HEK293 (cell line): ENCODE data around the gene TANGO2.

ENCODE experiments used
- CTCF ChIA-PET: fragments of 350-600 bp; formaldehyde crosslinking; extraction: SDS; loops from one replicate; lab custom pipeline; 2021; ENCODE audit warnings: antibody characterized with exemption; lab: Yijun Ruan, JAX
- POLR2A ChIA-PET: fragments of 300-600 bp; formaldehyde crosslinking; extraction: SDS; loops from one replicate; lab custom pipeline; 2020; ENCODE audit warnings: antibody characterized with exemption, inconsistent platforms; lab: Yijun Ruan, JAX
- H3K27ac ChIP-seq: fragments of 200-500 bp; sonication (Bioruptor generic); 2 replicates; pipeline ENCODE4 v1.5.1; 2014; ENCODE audit warnings: low read depth, low read length, control low read depth, inconsistent platforms; ENCODE audit errors: extremely low read depth
- H3K36me3 ChIP-seq, 2 experiments: fragments of 200-500 bp in 1 of 2; sonication (Bioruptor generic) in 1 of 2; 1 replicate in 1 of 2; 2 replicates in 1 of 2; pipeline ENCODE4 v1.5.1; 2014 to 2017; ENCODE audit warnings: inconsistent platforms in 2 of 2, low read length in 2 of 2; ENCODE audit not compliant: control insufficient read depth in 2 of 2, insufficient read depth in 1 of 2
- H3K4me1 ChIP-seq: fragments of 200-500 bp; sonication (Bioruptor generic); 2 replicates; pipeline ENCODE4 v1.5.1; 2014; ENCODE audit warnings: mild to moderate bottlenecking, low read length, inconsistent platforms; ENCODE audit not compliant: control insufficient read depth, insufficient read depth
- H3K4me3 ChIP-seq: 2 replicates; pipeline ENCODE4 v1.5.1; 2011; ENCODE audit warnings: low read depth, mild to moderate bottlenecking, control low read depth, low read length, moderate library complexity
- H3K9me3 ChIP-seq: fragments of 200-500 bp; sonication (Bioruptor generic); 2 replicates; pipeline ENCODE4 v1.5.1; 2014; ENCODE audit warnings: low read depth, low read length, inconsistent platforms; ENCODE audit not compliant: control insufficient read depth, insufficient read depth
- GLIS1 ChIP-seq: fragments of 450-650 bp; formaldehyde crosslinking; IDR thresholded peaks from 2 replicates; pipeline ENCODE4 v1.5.1; 2016; ENCODE audit warnings: missing biosample characterization, missing genetic modification characterization
- KLF1 ChIP-seq: fragments of 450-650 bp; formaldehyde crosslinking; IDR thresholded peaks from 2 replicates; pipeline ENCODE4 v1.5.1; 2016; ENCODE audit warnings: missing biosample characterization, missing genetic modification characterization
- KLF17 ChIP-seq: fragments of 450-650 bp; formaldehyde crosslinking; IDR thresholded peaks from 2 replicates; pipeline ENCODE4 v1.5.1; 2016; ENCODE audit warnings: missing biosample characterization, missing genetic modification characterization
- OSR2 ChIP-seq: fragments of 450-650 bp; formaldehyde crosslinking; IDR thresholded peaks from 2 replicates; pipeline ENCODE4 v1.5.1; 2016; ENCODE audit warnings: missing biosample characterization, missing genetic modification characterization
- PRDM4 ChIP-seq: fragments of 450-650 bp; formaldehyde crosslinking; IDR thresholded peaks from 2 replicates; pipeline ENCODE4 v1.5.1; 2017; ENCODE audit warnings: missing biosample characterization, missing genetic modification characterization
- RBAK ChIP-seq: fragments of 450-650 bp; formaldehyde crosslinking; IDR thresholded peaks from 2 replicates; pipeline ENCODE4 v1.5.1; 2016; ENCODE audit warnings: missing biosample characterization, missing genetic modification characterization
- ZBTB48 ChIP-seq: fragments of 450-650 bp; formaldehyde crosslinking; IDR thresholded peaks from 2 replicates; pipeline ENCODE4 v1.5.1; 2016; ENCODE audit warnings: missing biosample characterization, missing genetic modification characterization
- ZIC2 ChIP-seq: fragments of 450-650 bp; formaldehyde crosslinking; IDR thresholded peaks from 2 replicates; pipeline ENCODE4 v1.5.1; 2016; ENCODE audit warnings: missing biosample characterization, missing genetic modification characterization
- ZNF121 ChIP-seq: fragments of 450-650 bp; formaldehyde crosslinking; IDR thresholded peaks from 2 replicates; pipeline ENCODE4 v1.5.1; 2016; ENCODE audit warnings: missing biosample characterization, missing genetic modification characterization
- ZNF175 ChIP-seq: fragments of 450-650 bp; formaldehyde crosslinking; IDR thresholded peaks from 2 replicates; pipeline ENCODE4 v1.5.1; 2016; ENCODE audit warnings: missing biosample characterization, missing genetic modification characterization
- ZNF704 ChIP-seq: fragments of 450-650 bp; formaldehyde crosslinking; IDR thresholded peaks from 2 replicates; pipeline ENCODE4 v1.5.1; 2016; ENCODE audit warnings: missing biosample characterization, missing genetic modification characterization
- ZNF776 ChIP-seq: fragments of 450-650 bp; formaldehyde crosslinking; IDR thresholded peaks from 2 replicates; pipeline ENCODE4 v1.5.0; 2017; ENCODE audit warnings: missing biosample characterization, missing genetic modification characterization, borderline replicate concordance
- ZNF843 ChIP-seq: fragments of 450-650 bp; formaldehyde crosslinking; IDR thresholded peaks from 2 replicates; pipeline ENCODE4 v1.5.1; 2016; ENCODE audit warnings: missing biosample characterization, missing genetic modification characterization
- ZSCAN4 ChIP-seq: fragments of 450-650 bp; formaldehyde crosslinking; IDR thresholded peaks from 2 replicates; pipeline ENCODE4 v1.5.1; 2017; ENCODE audit warnings: missing biosample characterization, missing genetic modification characterization

Gene TANGO2

GRCh38 chr22:20028855-20029549 is 8.1 kb downstream of the TANGO2 start (continued):
- TF ChIP-seq ZNF704 (tag by site-specific recombination): no peak
- no peak for TF ChIP-seq ZNF843 (tag by site-specific recombination)
- no peak for TF ChIP-seq ZNF175 (tag by site-specific recombination)
- no peak for TF ChIP-seq ZNF776 (tag by site-specific recombination)
- TF ChIP-seq ZNF121: no peak
- no peak for TF ChIP-seq PRDM4 (tag by site-specific recombination)
- no peak for TF ChIP-seq ZBTB48 (tag by site-specific recombination)

GRCh38 chr22:20029550-20030225 is 8.8 kb downstream of the TANGO2 start:
- H3K4me3 ChIP-seq: no peak overlapping the region
- ChIA-PET CTCF (interaction anchor here (1.0 kb wide), 1 partner anchor 16 kb away, joined by 5 read pairs; no protein-coding TSS in a partner anchor), POLR2A (no interaction called here)
- no peak overlapping the region for H3K27ac ChIP-seq
- peak; percentile 47 for TF ChIP-seq GLIS1 (tag by site-specific recombination)
- TF ChIP-seq RBAK (tag by site-specific recombination): no peak
- no peak for TF ChIP-seq OSR2 (tag by site-specific recombination)
- no peaks in the 10 kb centered on the region for H3K9me3 ChIP-seq
- H3K4me1 ChIP-seq: no peaks in the 10 kb centered on the region
- peaks cover 0 to 5% of the 10 kb centered on the region in 2 experiments; a peak in 1 of 3 replicates for H3K36me3 ChIP-seq

- TF ChIP-seq ZSCAN4 (tag by site-specific recombination) (no peak), ZIC2 (peak; percentile 26; the same call in 1 of the 2 replicates), KLF17 (tag by site-specific recombination) (peak; percentile 59; the same call in 1 of the 2 replicates), KLF1 (tag by site-specific recombination) (peak; percentile 74)
- TF ChIP-seq, all 188 proteins: peak for 3
- Histone ChIP-seq H3K4me3 (no peak overlapping the region), H3K27ac (no peak overlapping the region), H3K4me1 (no peaks in the 10 kb centered on the region), H3K9me3 (no peaks in the 10 kb centered on the region), H3K36me3 (peaks cover 0 to 7% of the 10 kb centered on the region in 2 experiments; a peak in 1 of 3 replicates)
- ChIA-PET POLR2A (no interaction called here), CTCF (no interaction called here)
Observed at GRCh38 chr22:20031732-20032406, 11.0 kb downstream of the TANGO2 start.
